AG04450 (cell line): ENCODE data around the gene TTC12. TPM values are rescaled to one million over a fixed set of nuclear protein-coding genes. Genes with fewer than 3 reads are reported as not detected.

Experiments used
- CTCF ChIA-PET: fragments of 300-600, 350-600 bp; formaldehyde crosslinking; extraction: SDS; loops from one replicate; lab custom pipeline; 2022; ENCODE audit warnings: antibody characterized with exemption, inconsistent platforms; lab: Charles Lee
- POLR2A ChIA-PET: fragments of 350-600 bp; formaldehyde crosslinking; extraction: SDS; loops from one replicate; lab custom pipeline; 2021; ENCODE audit warnings: antibody characterized with exemption, inconsistent platforms; lab: Yijun Ruan, JAX
- DNase-seq: peaks from one replicate; pipeline ENCODE4 v3.0.0-alpha.2; 2011; ENCODE audit warnings: low read depth, low spot score
- H3K27ac ChIP-seq: one replicate; pipeline ENCODE4 v1.5.1; 2012; ENCODE audit warnings: low read depth, low read length, control low read depth
- H3K27me3 ChIP-seq: one replicate; pipeline ENCODE4 v1.6.0; 2012; ENCODE audit warnings: low read length; ENCODE audit not compliant: control insufficient read depth, insufficient read depth
- H3K4me3 ChIP-seq: 2 replicates; pipeline ENCODE4 v1.5.1; 2011; ENCODE audit warnings: mild to moderate bottlenecking, low read depth, low read length, control low read depth
- H3K9me3 ChIP-seq: 2 replicates; pipeline ENCODE4 v1.5.1; 2012; ENCODE audit warnings: low read length; ENCODE audit not compliant: control insufficient read depth, insufficient read depth
- CTCF ChIP-seq: IDR thresholded peaks from 2 replicates; pipeline ENCODE4 v1.5.1; 2011; ENCODE audit warnings: low read depth, low read length, control low read depth, inconsistent platforms
- polyA plus RNA-seq: library from polyadenylated mRNA; depleted of rRNA; stranded (reverse); fragments of >200 nt; gene quantifications from 2 replicates; pipeline ENCODE4 v1.2.3, GENCODE V29; 2011; rRNA removed

TTC12 gene
- polyA plus RNA-seq, 1 experiment: 19.0 TPM

DNA sequence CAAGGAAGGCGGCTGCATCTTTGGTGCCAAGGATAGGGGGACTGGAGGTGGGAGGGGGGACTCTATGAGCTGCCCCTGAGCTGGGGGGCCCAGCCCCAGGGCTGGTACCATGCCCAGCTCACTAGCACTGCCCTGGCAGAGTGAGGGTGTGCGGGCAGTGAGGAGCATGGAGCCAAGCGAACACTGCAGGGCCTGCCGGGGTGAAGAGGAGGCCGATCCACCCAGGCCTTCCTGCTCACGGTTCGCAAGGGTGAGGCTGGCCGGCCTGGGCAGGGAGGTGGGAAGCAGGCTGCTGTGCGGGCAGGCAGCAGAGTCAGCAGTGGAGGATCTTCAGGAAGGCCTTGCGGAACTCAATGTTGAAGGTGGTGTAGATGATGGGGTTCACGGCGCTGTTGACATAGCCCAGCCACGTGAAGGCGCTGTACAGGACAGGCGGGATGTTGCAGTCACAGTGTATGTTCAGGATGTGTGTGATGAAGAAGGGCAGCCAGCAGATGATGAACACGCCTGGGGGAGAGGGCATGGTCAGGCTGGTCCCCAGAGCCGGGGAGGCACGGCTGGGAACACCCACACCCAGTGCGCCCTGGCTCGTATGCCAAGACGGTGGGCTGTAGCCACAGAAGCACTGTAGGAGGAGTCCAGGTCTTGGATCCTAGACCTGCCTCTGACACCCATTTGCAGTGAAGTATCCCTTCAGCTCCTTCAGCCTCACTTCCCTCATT is 96.2 kb downstream of the TTC12 start:
- POLR2A ChIA-PET: no interaction called here
- no peaks in the 10 kb centered on the region; the same call in 1 of the 2 replicates for H3K9me3 ChIP-seq
- no peak for TF ChIP-seq CTCF
- CTCF ChIA-PET: no interaction called here
- no peak overlapping the region for H3K27ac ChIP-seq
- DNase-seq: no peak
- H3K27me3 ChIP-seq: peaks cover 5% of the 10 kb centered on the region
- no peak overlapping the region for H3K4me3 ChIP-seq

GRCh38 chr11:113411536-113411935 is 97.2 kb downstream of the TTC12 start:
- Histone ChIP-seq H3K4me3 (no peak overlapping the region), H3K27ac (no peak overlapping the region), H3K27me3 (peaks cover 9% of the 10 kb centered on the region), H3K9me3 (no peaks in the 10 kb centered on the region; the same call in 1 of the 2 replicates)
- CTCF ChIA-PET: no interaction called here
- no peak for DNase-seq
- TF ChIP-seq CTCF: no peak
- POLR2A ChIA-PET: no interaction called here

GRCh38 chr11:113412675-113413074 is 98.3 kb downstream of the TTC12 start:
- no peak for DNase-seq
- H3K27me3 ChIP-seq: peaks cover 6% of the 10 kb centered on the region
- CTCF ChIA-PET: no interaction called here
- no peaks in the 10 kb centered on the region; the same call in 1 of the 2 replicates for H3K9me3 ChIP-seq
- H3K4me3 ChIP-seq: no peak overlapping the region
- H3K27ac ChIP-seq: no peak overlapping the region
- POLR2A ChIA-PET: no interaction called here
- no peak for TF ChIP-seq CTCF

DNA sequence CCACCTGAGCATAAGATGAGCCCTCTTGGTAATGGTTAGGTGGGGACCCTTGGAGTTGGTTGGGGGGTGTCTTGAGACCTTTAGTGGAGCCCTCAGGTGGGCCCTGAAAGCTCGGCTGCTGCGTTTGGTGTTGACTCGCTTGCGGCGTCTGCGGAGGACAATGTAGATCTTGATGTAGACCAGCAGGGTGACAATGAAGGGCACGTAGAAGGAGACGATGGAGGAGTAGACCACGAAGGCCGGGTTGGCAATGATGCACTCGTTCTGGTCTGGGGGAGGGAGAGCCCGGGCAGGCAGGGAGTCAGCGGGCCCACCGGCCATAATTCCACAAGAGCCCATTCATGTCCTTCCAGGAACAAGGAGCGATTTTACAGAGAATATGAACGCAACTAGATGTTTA is 101.0 kb downstream of the TTC12 start:
- no peak for DNase-seq
- no peak overlapping the region for H3K4me3 ChIP-seq
- no peaks in the 10 kb centered on the region; the same call in 1 of the 2 replicates for H3K9me3 ChIP-seq
- ChIA-PET CTCF (no interaction called here), POLR2A (no interaction called here)
- H3K27ac ChIP-seq: no peak overlapping the region
- no peak for TF ChIP-seq CTCF
- peaks cover 4% of the 10 kb centered on the region for H3K27me3 ChIP-seq

Other genes starting within 250 kb of the TTC12 start
- gene ANKK1, start 73.2 kb downstream of the TTC12 start, polyA plus RNA-seq: 0.04 TPM in 1 of 2 replicates, not detected in the other
- gene DRD2, start 160.8 kb downstream of the TTC12 start, polyA plus RNA-seq: not detected in 2 replicates